ENCODE results near the gene CHD1L. TPM values are rescaled to one million over a fixed set of nuclear protein-coding genes. Genes with fewer than 3 reads are reported as not detected.

Gene CHD1L
- total RNA-seq, 1 experiment from 2014 or later: 64.2 TPM

DNA sequence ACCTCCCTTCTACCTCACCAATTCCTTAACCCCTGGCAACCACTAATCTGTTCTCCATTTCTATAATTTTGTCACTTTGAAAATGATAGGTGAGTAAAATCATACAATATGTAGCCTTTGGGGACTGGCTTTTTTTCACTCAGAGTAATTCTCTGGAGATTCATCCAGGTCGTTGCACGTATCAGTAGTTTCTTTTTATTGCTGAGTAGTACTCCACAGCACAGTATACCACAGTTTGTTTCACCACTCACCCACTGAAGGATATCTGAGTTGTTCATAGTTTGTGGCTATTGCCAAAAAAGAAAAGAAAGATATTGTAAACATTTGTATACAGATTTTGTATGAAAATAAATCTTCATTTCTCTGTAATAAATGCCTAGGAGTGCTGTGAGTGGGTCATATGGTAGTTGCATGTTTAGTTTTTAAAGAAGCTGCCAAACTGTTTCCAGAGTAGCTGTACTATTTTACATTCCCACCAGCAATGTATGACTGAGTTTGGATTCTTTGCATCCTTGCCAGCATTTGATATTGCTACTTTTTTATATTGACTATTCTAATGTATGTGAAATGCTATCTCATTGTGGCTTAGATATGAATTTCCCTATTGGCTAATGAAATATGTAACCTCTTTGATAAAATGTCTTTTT, 3.7 kb downstream of the CHD1L start:
- peaks cover 11% of the 10 kb centered on the region for H3K4me1 ChIP-seq (ENCODE audit: insufficient read depth, low read length)
- H2BK20ac ChIP-seq (ENCODE audit: low read depth, low read length, poor library complexity, severe bottlenecking): no peak overlapping the region
- peaks cover 46 to 48% of the 10 kb centered on the region in 2 experiments for H3K4me1 Mint-ChIP-seq
- H3K27me3 ChIP-seq (ENCODE audit: insufficient read depth, low read length): no peaks in the 10 kb centered on the region
- H2AFZ ChIP-seq (ENCODE audit: low read length): no peak overlapping the region
- no peak overlapping the region for H4K8ac ChIP-seq (replicated peaks; ENCODE audit: insufficient read length, low read depth, low read length)
- no peaks in the 10 kb centered on the region for H3K9me3 Mint-ChIP-seq
- H3T11ph ChIP-seq (ENCODE audit: low read length): no peak overlapping the region
- no peak overlapping the region for H3K56ac ChIP-seq (ENCODE audit: insufficient read length, low read depth, low read length)
- H3K4me3 Mint-ChIP-seq: no peak overlapping the region
- H3K23me2 ChIP-seq (ENCODE audit: insufficient read length, low read depth, low read length, poor library complexity, severe bottlenecking): peaks cover 4% of the 10 kb centered on the region
- no peak overlapping the region for H3K27ac ChIP-seq (ENCODE audit: insufficient read length, low read depth, low read length)
- H3K23ac ChIP-seq (ENCODE audit: insufficient read length, low read depth, low read length): no peak overlapping the region
- peak overlapping the region in 1 of 3 experiments; percentile 49; a peak in 1 of 7 replicates for H3K27ac Mint-ChIP-seq
- H3K79me2 ChIP-seq (ENCODE audit: insufficient read depth, low read length): peaks cover 24% of the 10 kb centered on the region; the same call in 1 of the 2 replicates
- no peak for DNase-seq
- H4K91ac ChIP-seq (ENCODE audit: insufficient read length, low read depth, low read length): no peak overlapping the region
- no peak overlapping the region for H2AK5ac ChIP-seq (ENCODE audit: insufficient read length, low read length)
- H3K4me2 ChIP-seq (ENCODE audit: insufficient read depth, insufficient read length, low read length): no peak overlapping the region
- no peak overlapping the region for H2BK15ac ChIP-seq (ENCODE audit: low read depth, low read length)
- H2BK12ac ChIP-seq (ENCODE audit: insufficient read length, low read depth, low read length): no peak overlapping the region
- H3K9me3 ChIP-seq (ENCODE audit: control insufficient read depth, low read depth, low read length): no peaks in the 10 kb centered on the region
- peaks cover 0 to 9% (median 1%) of the 10 kb centered on the region in 3 experiments; a peak in 2 of 7 replicates for H3K36me3 Mint-ChIP-seq (ENCODE audit: insufficient read depth in 1 of 3, low read depth in 3 of 3)
- TF ChIP-seq, protein P1, sequence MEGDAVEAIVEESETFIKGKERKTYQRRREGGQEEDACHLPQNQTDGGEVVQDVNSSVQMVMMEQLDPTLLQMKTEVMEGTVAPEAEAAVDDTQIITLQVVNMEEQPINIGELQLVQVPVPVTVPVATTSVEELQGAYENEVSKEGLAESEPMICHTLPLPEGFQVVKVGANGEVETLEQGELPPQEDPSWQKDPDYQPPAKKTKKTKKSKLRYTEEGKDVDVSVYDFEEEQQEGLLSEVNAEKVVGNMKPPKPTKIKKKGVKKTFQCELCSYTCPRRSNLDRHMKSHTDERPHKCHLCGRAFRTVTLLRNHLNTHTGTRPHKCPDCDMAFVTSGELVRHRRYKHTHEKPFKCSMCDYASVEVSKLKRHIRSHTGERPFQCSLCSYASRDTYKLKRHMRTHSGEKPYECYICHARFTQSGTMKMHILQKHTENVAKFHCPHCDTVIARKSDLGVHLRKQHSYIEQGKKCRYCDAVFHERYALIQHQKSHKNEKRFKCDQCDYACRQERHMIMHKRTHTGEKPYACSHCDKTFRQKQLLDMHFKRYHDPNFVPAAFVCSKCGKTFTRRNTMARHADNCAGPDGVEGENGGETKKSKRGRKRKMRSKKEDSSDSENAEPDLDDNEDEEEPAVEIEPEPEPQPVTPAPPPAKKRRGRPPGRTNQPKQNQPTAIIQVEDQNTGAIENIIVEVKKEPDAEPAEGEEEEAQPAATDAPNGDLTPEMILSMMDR (conservative IDR thresholded peaks at IDR 0.05): no peak
- no peak overlapping the region for H3K9ac ChIP-seq (ENCODE audit: extremely low read depth, insufficient read length, low read length)
- H2BK5ac ChIP-seq (ENCODE audit: insufficient read length, low read length): no peak overlapping the region
- H3K27me3 Mint-ChIP-seq (ENCODE audit: low read depth): no peaks in the 10 kb centered on the region
- H2BK120ac ChIP-seq (ENCODE audit: low read depth, low read length, poor library complexity, severe bottlenecking): no peak overlapping the region
- peaks cover 4% of the 10 kb centered on the region for H3K79me1 ChIP-seq (ENCODE audit: insufficient read depth, low read depth, low read length, poor library complexity, severe bottlenecking)
- no peak overlapping the region for H4K5ac ChIP-seq (ENCODE audit: insufficient read length, low read depth, low read length)
- H3K18ac ChIP-seq (ENCODE audit: insufficient read length, low read depth, low read length): no peak overlapping the region
- H3K14ac ChIP-seq (ENCODE audit: insufficient read depth, low read length): no peak overlapping the region
- H4K20me1 ChIP-seq (ENCODE audit: control insufficient read depth, insufficient read depth, insufficient read length): peaks cover 3% of the 10 kb centered on the region
- WGBS (ENCODE audit: extremely low coverage, insufficient read length, low lambda C conversion rate): no CpG with 5 or more reads among the region's 2 CpGs
- H3K4ac ChIP-seq (ENCODE audit: low read depth, low read length): no peak overlapping the region
